ENCODE measurements around the gene TXN2.

TXN2 gene

DNA sequence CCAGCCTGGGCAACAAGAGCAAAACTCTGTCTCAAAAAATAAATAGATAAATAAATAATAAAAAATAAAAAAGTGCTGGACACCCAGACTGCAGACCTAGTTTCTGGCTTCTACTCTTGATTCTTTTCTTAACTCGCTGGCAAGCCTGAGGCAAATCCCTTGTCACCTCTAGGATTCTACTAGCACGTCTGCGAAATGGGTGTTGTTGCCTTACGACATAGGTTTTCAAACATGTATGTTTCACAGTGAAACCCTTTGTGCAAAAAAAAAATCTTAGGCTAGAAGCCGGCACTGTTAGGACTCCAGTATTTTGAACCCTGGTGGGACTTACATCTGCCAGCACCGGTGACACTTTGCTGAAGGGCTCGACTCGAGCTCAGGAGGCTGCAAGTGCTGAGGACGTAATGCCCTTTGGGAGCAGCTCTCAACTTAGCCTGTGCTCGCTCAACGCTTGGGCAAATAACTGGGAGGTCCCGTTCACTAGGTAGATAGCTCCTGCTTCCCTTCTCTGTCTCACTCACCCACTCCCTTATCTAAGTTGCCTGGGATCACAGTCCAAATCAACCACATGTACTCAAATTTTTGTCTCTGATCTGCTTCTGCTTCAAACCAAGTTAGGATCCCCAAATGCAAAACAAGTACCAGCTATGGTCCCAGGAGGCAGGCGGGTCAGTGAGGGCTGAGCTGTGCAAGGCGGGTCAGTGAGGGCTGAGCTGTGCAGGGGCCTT is 59.0 kb downstream of the TXN2 start:
- Mint-ChIP-seq H3K27me3 (ENCODE audit: low read depth, poor library complexity) (peaks cover 5% of the 10 kb centered on the region), H3K4me3 (no peak overlapping the region), H3K9me3 (no peaks in the 10 kb centered on the region), H3K27ac (peak overlapping the region; percentile 45), H3K4me1 (peaks cover 62% of the 10 kb centered on the region), H3K36me3 (ENCODE audit: low read depth) (no peaks in the 10 kb centered on the region)
- DNase-seq = no peak
- TF ChIP-seq, protein P1, sequence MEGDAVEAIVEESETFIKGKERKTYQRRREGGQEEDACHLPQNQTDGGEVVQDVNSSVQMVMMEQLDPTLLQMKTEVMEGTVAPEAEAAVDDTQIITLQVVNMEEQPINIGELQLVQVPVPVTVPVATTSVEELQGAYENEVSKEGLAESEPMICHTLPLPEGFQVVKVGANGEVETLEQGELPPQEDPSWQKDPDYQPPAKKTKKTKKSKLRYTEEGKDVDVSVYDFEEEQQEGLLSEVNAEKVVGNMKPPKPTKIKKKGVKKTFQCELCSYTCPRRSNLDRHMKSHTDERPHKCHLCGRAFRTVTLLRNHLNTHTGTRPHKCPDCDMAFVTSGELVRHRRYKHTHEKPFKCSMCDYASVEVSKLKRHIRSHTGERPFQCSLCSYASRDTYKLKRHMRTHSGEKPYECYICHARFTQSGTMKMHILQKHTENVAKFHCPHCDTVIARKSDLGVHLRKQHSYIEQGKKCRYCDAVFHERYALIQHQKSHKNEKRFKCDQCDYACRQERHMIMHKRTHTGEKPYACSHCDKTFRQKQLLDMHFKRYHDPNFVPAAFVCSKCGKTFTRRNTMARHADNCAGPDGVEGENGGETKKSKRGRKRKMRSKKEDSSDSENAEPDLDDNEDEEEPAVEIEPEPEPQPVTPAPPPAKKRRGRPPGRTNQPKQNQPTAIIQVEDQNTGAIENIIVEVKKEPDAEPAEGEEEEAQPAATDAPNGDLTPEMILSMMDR (IDR thresholded peaks at IDR 0.05) = no peak

DNA sequence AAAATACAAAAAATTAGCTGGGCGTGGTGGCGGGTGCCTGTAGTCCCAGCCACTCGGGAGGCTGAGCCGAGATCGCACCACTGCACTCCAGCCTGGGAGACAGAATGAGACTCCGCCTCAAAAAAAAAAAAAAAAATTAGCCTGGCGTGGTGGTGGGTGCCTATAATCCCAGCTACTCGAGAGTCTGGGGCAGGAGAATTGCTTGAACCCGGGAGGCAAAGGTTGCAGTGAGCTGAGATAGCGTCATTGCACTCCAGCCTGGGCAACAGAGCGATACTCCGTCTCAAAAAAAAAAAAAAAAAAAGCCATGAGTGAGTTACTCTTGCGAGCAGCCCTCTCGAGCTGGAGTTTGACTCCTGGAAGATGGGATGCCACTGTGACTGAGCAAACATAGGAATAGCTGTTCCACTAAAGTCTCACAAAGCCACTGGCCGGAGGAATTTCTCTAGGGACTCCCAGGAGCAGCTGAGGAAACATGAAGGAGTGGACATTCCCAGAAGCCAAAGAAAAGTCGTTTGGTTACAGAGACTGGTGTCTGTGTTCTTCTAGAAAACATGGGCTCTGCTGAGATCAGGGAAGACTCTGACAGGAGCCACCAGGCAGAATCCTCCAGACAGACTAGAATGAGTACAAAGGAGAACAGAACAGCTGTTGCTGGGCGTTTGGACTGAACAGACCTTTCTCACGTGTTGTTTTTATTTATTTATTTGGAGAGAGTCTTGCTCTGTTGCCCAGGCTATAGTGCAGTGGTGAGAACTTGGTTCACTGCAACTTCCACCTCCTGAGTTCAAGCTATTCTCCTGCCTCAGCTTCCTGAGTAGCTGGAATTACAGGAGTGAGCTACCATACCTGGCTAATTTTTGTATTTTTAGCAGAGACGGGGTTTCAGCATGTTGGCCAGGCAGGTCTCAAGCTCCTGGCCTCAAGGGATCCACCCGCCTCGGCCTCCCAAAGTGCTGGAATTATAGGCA is 61.2 kb downstream of the TXN2 start:
- Mint-ChIP-seq H3K9me3 (no peaks in the 10 kb centered on the region), H3K27ac (peak overlapping the region; percentile 97), H3K36me3 (ENCODE audit: low read depth) (no peaks in the 10 kb centered on the region), H3K4me1 (peaks cover 39% of the 10 kb centered on the region), H3K27me3 (ENCODE audit: low read depth, poor library complexity) (peaks cover 3% of the 10 kb centered on the region), H3K4me3 (no peak overlapping the region)
- TF ChIP-seq, protein P1 (IDR thresholded peaks at IDR 0.05) = no peak
- no peak for DNase-seq

DNA sequence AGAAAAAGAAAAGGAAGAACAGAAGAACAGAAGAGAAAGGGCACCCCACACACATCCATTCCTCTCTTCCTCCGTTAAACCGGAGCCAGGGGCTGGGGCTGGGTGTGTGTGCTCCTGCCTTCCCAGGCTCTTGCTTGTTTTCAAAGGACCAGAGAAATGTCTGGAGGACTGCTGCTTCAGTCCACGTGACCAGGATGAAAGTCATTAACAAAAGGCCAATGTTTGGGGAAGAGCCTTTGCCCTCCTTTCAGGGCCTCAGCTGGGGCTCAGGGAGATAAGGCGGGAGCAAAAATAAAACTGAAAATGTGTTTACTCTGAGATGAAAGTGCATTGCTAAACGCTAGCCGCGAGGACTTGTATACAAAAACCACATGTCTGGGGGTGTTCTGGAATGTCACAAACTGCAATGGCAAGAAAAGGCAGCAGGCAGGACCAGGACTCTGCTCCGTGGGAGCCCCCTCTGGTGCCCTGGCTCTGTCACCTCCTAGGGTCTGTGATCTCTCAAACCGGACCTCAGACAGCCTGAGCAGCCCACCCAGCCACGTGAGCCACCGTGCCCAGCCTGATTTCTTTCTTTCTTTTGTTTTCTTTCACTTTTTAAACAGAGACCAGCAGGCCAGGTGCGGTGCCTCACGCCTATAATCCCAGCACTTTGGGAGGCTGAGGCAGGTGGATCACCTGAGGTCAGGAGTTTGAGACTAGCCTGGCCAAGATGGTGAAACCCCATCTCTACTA is 62.1 kb downstream of the TXN2 start:
- peaks cover 3% of the 10 kb centered on the region for H3K27me3 Mint-ChIP-seq (ENCODE audit: low read depth, poor library complexity)
- peaks cover 31% of the 10 kb centered on the region for H3K4me1 Mint-ChIP-seq
- H3K4me3 Mint-ChIP-seq = peak overlapping the region; percentile 38
- peak overlapping the region; percentile 97 for H3K27ac Mint-ChIP-seq
- no peaks in the 10 kb centered on the region for H3K9me3 Mint-ChIP-seq
- TF ChIP-seq, protein P1 (IDR thresholded peaks at IDR 0.05) = no peak
- DNase-seq = no peak
- no peaks in the 10 kb centered on the region for H3K36me3 Mint-ChIP-seq (ENCODE audit: low read depth)

DNA sequence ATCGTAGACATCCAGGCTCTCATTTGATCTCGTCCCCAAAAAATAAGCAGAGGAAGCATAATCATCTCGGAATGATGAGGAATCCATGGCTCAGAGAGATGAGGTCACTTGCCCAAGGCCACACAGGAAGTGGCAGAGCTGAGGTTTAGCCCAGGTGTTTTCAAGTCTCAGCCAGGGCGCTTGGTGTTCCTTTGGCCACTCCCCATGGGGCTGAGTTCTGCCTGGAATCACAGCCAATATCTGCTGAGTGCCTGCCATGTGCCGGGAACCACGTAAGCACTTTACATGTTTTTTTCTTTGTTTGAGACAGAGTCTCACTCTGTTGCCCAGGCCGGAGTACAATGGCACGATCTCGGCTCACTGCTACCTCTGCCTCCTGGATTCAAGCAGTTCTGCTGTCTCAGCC is 64.2 kb downstream of the TXN2 start:
- DNase-seq = no peak
- Mint-ChIP-seq H3K36me3 (ENCODE audit: low read depth) (no peaks in the 10 kb centered on the region), H3K4me3 (no peak overlapping the region), H3K4me1 (peaks cover 17% of the 10 kb centered on the region), H3K9me3 (no peaks in the 10 kb centered on the region), H3K27ac (no peak overlapping the region), H3K27me3 (ENCODE audit: low read depth, poor library complexity) (no peaks in the 10 kb centered on the region)
- TF ChIP-seq, protein P1 (IDR thresholded peaks at IDR 0.05) = no peak

Data from nephron progenitor cell (in vitro differentiated cells).